Activated CD4-positive, alpha-beta T cell treated with anti-CD3 and anti-CD28 coated beads, Interleukin-10, Interleukin-2, amounts not matched to agents 100 ng/mL and 50 ng/mL, durations not matched to agents 16 hours and 8 hours (primary cell): Measurements from ENCODE around the gene AKAP14.
"Not testable (repeated sequence)": the region's sequence is repeated elsewhere in the genome, so short reads cannot be mapped to it uniquely, and the experiment has no call there.

Experiments used
- DNase-seq: peaks from one replicate; pipeline ENCODE4 v3.0.0-alpha.2; 2020

The AKAP14 gene

GRCh38 chrX:119895843-119896326 lies at the start of gene AKAP14:
Gene AKAP14, plus strand, starts transcription at chrX:119895893. Its CDS starts 7,331 bp downstream, at chrX:119903224.
- DNase-seq = no peak

DNA sequence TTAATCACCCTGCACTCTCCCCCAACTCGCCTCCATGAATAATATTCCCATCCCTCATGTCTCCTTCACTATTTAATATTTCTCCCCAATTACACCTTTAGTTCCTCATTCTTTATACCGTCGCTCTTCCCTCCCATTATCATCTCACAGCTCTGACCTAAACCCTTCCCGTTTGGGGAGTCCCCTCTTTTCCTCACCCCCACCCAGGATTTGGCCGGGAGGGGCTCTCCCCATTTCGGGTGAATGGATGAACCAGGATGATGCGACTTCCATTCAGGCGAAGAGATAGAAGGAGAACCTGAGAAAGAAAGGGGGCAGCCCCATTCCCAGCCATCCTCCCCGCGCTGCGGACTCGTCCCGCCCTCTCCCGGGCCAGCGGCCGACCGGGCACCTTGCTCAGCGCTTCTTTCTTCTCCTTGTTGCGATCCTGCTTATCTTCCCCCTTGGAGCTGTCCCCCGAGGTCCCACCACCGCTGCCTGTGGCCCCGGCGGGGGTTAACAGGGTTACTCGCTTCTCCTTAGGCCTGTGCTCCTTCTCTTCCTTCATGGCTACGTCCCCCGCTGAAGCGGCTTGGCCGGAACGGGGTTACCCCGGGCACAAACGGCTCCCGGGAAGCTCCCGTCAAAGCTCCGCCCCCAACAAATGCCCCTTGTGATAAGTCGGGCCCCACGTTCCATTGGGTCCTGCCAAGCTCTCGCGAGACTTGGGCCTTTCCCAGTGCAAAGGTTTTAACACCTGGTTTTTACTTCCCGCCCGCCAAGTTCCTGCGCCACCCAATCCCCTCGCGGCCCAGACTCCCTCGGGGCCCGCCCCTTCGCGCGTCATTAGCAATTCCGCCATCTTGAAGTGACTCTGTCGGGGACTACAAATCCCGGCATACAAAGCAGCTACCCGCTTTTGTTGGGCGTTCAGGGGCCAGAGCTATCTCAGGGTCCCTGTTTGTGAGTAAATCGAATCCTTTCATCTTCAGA lies 43.0 kb upstream of the AKAP14 start, which contains the start of gene UPF3B:
Gene UPF3B, minus strand, starts transcription at position 582 of the 972 bp plus-strand sequence. Its CDS starts 35 bp downstream, at position 547.
- peak; percentile 97 for DNase-seq

DNA sequence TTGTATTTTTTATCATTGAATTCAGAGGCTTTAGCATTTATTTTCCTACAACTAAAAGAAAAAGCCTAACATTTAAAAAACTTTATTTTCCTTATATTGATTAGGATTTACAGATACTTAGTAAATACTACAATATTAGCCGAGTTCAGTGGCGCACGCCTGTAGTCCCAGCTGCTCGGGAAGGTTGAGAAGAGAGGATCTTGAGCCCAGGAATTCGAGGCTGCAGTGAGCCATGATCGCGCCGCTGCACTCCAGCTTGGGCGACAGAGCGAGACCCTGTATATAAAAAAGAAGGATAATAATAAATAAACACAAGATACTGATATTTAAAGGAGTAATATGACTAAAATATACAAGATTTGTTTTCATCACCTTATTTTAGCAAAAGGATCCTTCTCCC lies 42.2 kb upstream of the AKAP14 start:
- DNase-seq = no peak

GRCh38 chrX:119870626-119871131 lies 25.0 kb upstream of the AKAP14 start:
- peak; percentile 48 for DNase-seq

DNA sequence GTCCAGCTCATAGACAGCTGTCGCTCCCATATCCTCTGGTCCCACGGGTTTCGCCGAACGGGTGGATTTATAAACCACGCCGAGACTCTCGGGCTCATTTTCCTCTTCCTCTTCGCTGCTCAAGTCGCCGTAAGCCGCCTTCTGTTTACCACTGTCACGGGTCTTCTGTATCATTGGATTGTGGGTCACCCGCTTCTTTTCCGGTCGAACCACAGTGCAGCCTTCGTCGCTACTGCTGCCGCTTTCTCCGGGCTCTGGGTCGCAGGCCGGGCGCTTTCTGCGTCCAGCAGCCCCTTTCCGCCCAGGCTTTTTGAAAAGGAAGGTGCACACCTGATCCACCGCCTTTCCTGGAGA lies 24.5 kb upstream of the AKAP14 start:
- no peak for DNase-seq

GRCh38 chrX:119871599-119872395 lies 23.9 kb upstream of the AKAP14 start, which contains the start of the genes NDUFA1 and RNF113A:
Gene NDUFA1, plus strand, starts transcription at chrX:119871832. Its CDS starts 80 bp downstream, at chrX:119871912.
Gene RNF113A, minus strand, starts transcription at chrX:119871733. Its CDS starts 120 bp downstream, at chrX:119871613.
- peak; percentile 93 for DNase-seq

DNA sequence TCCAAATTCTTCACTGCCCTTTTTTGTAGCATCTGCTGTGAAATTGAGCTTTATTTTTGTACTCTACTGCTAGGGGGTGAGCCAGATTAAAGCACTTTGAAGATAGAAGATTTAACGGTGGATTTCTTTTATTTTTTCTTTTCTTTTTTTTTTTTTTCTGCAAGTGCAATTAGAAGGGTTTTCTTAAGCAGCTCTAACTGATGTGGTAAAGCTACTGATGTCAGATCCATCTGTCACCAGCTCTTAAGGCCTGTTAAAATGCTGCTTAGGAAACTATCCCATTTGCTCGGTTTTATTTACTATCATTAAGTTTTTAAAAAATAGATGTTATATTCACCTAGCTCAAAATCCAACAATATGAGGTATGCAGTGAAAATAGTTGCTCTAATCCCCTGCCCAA lies 17.0 kb upstream of the AKAP14 start:
- DNase-seq = no peak

- DNase-seq = peak; percentile 34
These were observed 15.6 kb upstream of the AKAP14 start for GRCh38 chrX:119880076-119880475.

- peak; percentile 67 for DNase-seq
These were observed 14.9 kb upstream of the AKAP14 start for GRCh38 chrX:119880552-119881437.

- DNase-seq = peak; percentile 58
These were observed 9.9 kb upstream of the AKAP14 start for GRCh38 chrX:119885554-119886428.

DNA sequence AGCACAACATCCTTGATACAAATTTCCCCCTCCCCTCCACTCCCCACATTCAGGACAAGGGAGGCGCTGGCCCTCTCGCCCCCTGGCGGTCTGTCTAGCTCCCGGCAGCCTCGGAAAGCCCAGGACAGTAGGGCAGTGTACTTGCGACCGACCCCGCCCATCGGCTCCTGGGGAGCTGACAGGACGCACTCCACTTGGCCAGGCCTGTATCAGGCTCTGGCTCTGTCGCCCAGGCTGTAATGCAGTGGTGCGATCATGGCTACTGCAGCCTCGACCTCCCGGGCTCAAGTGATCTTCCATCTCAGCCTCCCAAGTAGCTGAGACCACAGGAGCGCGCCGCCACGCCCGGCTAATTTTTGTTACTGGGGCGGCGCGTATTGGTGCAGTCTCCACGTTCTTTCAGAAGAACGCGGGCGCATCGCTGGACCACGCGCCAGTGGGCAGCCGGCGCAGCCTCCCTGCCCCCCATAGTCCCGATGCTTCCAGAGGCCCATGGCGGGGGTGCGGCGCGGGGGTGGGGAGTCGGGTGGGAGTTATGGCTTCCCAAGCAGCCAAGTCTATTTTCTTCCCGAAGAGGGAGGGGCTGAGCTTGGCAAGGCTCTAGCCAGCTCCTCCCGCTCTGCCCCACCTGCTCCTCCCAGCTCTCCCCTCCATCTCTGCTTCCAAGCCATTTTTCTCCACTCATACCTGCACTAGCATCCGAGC lies 7.8 kb upstream of the AKAP14 start:
- peak; percentile 76 for DNase-seq

DNA sequence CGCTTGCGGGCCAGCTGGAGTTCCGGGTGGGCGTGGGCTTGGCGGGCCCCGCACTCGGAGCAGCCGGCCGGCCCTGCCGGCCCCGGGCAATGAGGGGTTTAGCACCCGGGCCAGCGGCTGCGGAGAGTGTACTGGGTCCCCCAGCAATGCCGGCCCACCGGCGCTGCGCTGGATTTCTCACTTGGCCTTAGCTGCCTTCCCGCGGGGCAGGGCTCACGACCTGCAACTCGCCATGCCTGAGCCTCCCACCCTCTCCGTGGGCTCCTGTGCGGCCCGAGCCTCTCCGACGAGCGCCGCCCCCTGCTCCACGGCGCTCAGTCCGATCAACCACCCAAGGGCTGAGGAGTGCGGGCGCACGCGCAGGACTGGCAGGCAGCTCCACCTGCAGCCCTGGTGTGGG lies 5.1 kb upstream of the AKAP14 start:
- not testable (repeated sequence) for DNase-seq

- not testable (repeated sequence) for DNase-seq
These were observed 3.6 kb upstream of the AKAP14 start for GRCh38 chrX:119891961-119892692.

GRCh38 chrX:119899125-119899524 lies 3.4 kb downstream of the AKAP14 start:
- no peak for DNase-seq

DNA sequence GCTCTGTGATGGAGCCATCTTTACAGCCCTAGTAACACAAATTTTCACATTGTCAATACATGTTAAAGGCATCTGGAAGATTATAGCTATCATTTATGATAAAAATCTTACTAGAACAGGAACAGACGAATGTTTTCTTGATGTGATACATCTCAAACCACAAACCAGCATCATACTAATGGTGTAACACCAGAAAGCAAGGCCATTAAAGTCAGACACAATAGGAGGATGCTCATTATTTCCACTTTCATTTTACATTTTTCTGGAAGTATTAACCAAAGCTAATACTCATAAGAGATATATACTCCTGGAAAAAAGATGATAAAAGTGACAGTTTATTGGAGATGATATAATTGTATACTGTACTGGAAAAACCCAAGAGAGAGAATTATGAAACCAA lies 5.3 kb downstream of the AKAP14 start:
- DNase-seq = no peak

GRCh38 chrX:119916310-119916709 lies 20.6 kb downstream of the AKAP14 start:
- no peak for DNase-seq

DNA sequence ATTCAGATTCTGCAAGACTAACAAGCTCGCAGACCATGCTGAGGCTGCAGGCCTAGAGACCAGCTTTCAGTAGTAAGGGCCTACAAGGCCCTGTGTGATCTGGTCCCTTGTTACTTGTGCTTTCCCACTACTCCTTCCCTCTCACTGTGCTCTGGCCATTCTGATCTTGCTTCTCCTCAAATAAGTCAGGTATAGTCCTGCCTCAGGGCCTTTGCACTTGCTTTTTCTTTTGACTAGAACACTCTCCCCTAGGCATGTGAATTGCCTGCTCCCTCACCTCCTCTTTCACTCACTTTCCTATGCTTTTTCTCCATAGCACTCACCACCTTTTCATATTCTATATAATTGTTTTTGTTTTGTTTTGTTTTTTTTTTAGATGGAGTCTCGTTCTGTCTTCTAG lies 22.2 kb downstream of the AKAP14 start:
- DNase-seq = no peak

DNA sequence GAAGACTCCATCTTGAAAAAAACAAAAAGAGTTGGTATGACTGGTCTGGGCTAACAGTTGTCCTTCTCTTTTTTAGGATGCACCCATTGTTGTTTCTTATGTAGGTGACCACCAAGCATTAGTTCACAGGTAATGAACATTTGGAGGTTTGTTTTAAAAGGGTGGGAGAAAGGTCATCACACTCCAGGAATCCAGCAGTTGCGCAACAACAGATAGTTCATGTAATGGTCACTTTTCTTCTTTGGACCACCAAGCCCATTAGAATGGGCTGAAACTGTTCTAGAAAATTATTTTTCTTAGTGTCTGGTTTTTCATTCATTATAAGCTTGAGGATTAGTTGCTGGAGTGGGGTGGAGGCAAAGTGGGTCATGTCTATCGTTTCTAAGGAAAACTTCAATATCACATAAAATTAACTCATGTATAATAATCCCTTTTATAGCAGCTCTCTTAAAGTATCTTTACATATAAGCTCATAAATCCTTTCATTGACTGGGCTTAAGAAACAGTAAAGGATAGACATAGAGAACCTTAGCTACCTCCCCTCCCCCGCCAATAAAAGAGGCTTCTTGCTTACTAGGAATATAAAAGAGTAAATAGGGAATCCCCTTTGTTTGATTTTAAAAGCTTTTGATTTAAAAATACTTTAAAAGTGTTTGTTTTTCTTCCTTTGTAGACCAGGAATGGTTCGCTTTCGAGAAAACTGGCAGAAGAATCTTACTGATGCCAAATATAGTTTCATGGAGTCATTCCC lies 24.3 kb downstream of the AKAP14 start:
- DNase-seq = no peak

DNA sequence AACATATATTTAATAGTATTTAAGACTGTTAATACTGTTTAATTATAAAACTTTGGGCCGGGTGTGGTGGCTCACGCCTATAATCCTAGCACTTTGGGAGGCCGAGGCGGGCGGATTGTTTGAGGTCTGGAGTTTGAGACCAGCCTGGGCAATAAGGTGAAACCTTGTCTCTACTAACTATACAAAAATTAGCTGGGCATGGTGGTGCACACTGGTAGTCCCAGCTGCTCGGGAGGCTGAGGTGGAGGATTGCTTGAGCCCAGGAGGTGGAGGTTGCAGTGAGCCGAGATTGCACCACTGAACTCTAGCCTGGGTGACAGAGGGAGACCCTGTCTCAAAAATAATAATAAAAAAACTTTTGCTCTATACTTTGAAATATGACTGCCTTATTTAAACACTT lies 26.7 kb downstream of the AKAP14 start:
- DNase-seq = not testable (repeated sequence)
